ENCODE data around the gene EGFL6. TPM values are rescaled to one million over a fixed set of nuclear protein-coding genes. Genes with fewer than 3 reads are reported as not detected.

EGFL6 gene
- total RNA-seq, 1 experiment from 2014 or later = 0.96 TPM

GRCh38 chrX:13533726-13534125, 35.7 kb upstream of the EGFL6 start:
- Mint-ChIP-seq H3K4me3 (no peak overlapping the region), H3K9me3 (peaks cover 6% of the 10 kb centered on the region; the same call in 1 of the 2 replicates), H3K36me3 (no peaks in the 10 kb centered on the region), H3K27ac (no peak overlapping the region), H3K27me3 (ENCODE audit: low read depth) (no peaks in the 10 kb centered on the region; the same call in 1 of the 2 replicates), H3K4me1 (no peaks in the 10 kb centered on the region)
- ATAC-seq = no peak
- no peak for DNase-seq (ENCODE audit: low spot score)
- CTCF ChIA-PET = interaction anchor here (1.3 to 1.5 kb wide), 3 partner anchors 27 to 112 kb away, joined by 4 to 5 read pairs (median 4); no protein-coding TSS in a partner anchor
- TF ChIP-seq TCF7 (CRISPR knock-in tag; IDR thresholded peaks at IDR 0.05; ENCODE audit: low read depth) = no peak
- TF ChIP-seq ZNF671 (CRISPR knock-in tag; IDR thresholded peaks at IDR 0.05) = no peak
- no peak for TF ChIP-seq RORB (CRISPR knock-in tag; IDR thresholded peaks at IDR 0.05)
- no peak for TF ChIP-seq JUN (CRISPR knock-in tag; IDR thresholded peaks at IDR 0.05)
- POLR2A ChIA-PET = no interaction called here

GRCh38 chrX:13535376-13536165, 33.8 kb upstream of the EGFL6 start:
- CTCF ChIA-PET = interaction anchor here (1.2 kb wide), 1 partner anchor 29 kb away, joined by 3 read pairs; no protein-coding TSS in a partner anchor
- DNase-seq (ENCODE audit: low spot score) (no peak), ATAC-seq (no peak)
- POLR2A ChIA-PET = no interaction called here
- no peaks in the 10 kb centered on the region for H3K36me3 Mint-ChIP-seq
- H3K4me3 Mint-ChIP-seq = no peak overlapping the region
- no peaks in the 10 kb centered on the region; the same call in 1 of the 2 replicates for H3K27me3 Mint-ChIP-seq (ENCODE audit: low read depth)
- TF ChIP-seq ZNF416 (CRISPR knock-in tag; IDR thresholded peaks at IDR 0.05) = no peak
- no peak overlapping the region for H3K27ac Mint-ChIP-seq
- H3K9me3 Mint-ChIP-seq = peaks cover 6% of the 10 kb centered on the region; the same call in 1 of the 2 replicates
- H3K4me1 Mint-ChIP-seq = no peaks in the 10 kb centered on the region

- ChIA-PET POLR2A (no interaction called here), CTCF (interaction anchor here (1.2 kb wide), 1 partner anchor 30 kb away, joined by 3 read pairs; no protein-coding TSS in a partner anchor)
- DNase-seq (ENCODE audit: low spot score) = no peak
- no peaks in the 10 kb centered on the region for H3K36me3 Mint-ChIP-seq
- ATAC-seq = no peak
- TF ChIP-seq ZNF138 (CRISPR knock-in tag; conservative IDR thresholded peaks at IDR 0.05) (no peak), PRRX2 (CRISPR knock-in tag; IDR thresholded peaks at IDR 0.05) (no peak), FOXJ3 (CRISPR knock-in tag; IDR thresholded peaks at IDR 0.05; ENCODE audit: borderline replicate concordance) (no peak), PREB (CRISPR knock-in tag; IDR thresholded peaks at IDR 0.05; ENCODE audit: borderline replicate concordance) (no peak), ZNF671 (CRISPR knock-in tag; IDR thresholded peaks at IDR 0.05) (no peak), RELA (CRISPR knock-in tag; IDR thresholded peaks at IDR 0.05; ENCODE audit: borderline replicate concordance) (no peak), TP53 (CRISPR knock-in tag; IDR thresholded peaks at IDR 0.05) (no peak), NFYB (CRISPR knock-in tag; conservative IDR thresholded peaks at IDR 0.05; ENCODE audit: low read depth) (no peak)
- TF ChIP-seq, protein P1, sequence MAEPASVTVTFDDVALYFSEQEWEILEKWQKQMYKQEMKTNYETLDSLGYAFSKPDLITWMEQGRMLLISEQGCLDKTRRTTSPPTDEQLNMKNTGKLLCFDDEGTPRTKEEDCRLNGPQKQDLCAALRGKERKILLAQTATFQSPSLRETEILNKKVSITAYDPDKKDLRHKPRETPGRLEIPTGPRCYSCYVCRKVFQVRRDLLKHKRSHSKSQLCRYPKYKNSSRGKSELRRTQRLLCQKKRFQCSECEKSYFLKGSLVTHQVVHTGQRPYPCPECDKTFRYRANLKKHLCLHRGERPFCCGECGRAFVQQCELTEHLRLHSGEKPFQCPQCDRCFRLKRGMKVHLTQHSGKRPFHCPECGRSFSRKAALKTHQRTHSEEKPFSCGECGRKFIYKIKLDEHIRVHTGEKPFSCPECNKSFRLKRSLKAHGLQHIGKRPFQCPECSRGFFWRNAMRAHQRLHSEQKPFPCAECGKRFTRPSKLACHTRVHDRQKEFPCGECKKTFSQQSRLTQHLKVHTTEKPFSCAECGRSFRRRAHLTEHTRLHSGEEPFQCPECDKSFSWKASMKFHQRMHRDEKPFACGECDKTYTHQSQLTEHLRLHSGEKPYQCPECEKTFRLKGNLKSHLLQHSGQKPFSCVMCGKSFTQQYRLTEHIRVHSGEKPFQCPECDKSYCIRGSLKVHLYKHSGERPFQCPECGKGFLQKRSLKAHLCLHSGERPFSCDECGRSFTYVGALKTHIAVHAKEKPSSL (CRISPR knock-in tag; conservative IDR thresholded peaks at IDR 0.05) = no peak
- TF ChIP-seq, protein P2, sequence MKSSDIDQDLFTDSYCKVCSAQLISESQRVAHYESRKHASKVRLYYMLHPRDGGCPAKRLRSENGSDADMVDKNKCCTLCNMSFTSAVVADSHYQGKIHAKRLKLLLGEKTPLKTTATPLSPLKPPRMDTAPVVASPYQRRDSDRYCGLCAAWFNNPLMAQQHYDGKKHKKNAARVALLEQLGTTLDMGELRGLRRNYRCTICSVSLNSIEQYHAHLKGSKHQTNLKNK (CRISPR knock-in tag; IDR thresholded peaks at IDR 0.05) = no peak
- no peaks in the 10 kb centered on the region for H3K4me1 Mint-ChIP-seq
- H3K27me3 Mint-ChIP-seq (ENCODE audit: low read depth) = no peaks in the 10 kb centered on the region; the same call in 1 of the 2 replicates
- no peak overlapping the region for H3K4me3 Mint-ChIP-seq
- no peak overlapping the region for H3K27ac Mint-ChIP-seq
- H3K9me3 Mint-ChIP-seq = peaks cover 3% of the 10 kb centered on the region; the same call in 1 of the 2 replicates
These were observed 32.9 kb upstream of the EGFL6 start for GRCh38 chrX:13536551-13536950.

DNA sequence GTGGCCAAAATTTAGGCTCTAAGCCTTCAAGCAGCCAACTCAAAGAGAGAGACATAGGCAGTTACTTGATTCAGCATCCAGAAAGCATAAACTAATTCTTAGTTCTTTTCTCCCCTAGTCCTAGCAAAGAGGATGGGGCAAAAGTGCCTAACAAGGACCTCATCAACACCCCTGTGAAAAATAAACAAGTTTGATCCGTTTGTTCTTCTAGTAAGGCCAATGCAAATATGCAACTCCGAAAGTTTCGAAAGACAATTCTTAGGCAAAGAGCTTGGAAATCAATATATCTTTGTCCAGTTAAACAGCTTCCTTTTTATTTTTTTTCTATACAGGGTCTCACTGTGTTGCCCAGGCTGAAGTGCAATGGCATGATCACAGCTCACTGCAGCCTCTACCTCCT, 31.0 kb upstream of the EGFL6 start:
- no peak for DNase-seq (ENCODE audit: low spot score)
- ChIA-PET POLR2A (no interaction called here), CTCF (no interaction called here)
- H3K27me3 Mint-ChIP-seq (ENCODE audit: low read depth) = no peaks in the 10 kb centered on the region; the same call in 1 of the 2 replicates
- no peaks in the 10 kb centered on the region for H3K9me3 Mint-ChIP-seq
- H3K36me3 Mint-ChIP-seq = no peaks in the 10 kb centered on the region
- no peak for ATAC-seq
- H3K4me1 Mint-ChIP-seq = no peaks in the 10 kb centered on the region
- H3K4me3 Mint-ChIP-seq = no peak overlapping the region
- TF ChIP-seq MLX (CRISPR knock-in tag; IDR thresholded peaks at IDR 0.05) (no peak), USF2 (CRISPR knock-in tag; IDR thresholded peaks at IDR 0.05) (no peak), NFE2L1 (CRISPR knock-in tag; IDR thresholded peaks at IDR 0.05) (no peak), E2F5 (CRISPR knock-in tag; IDR thresholded peaks at IDR 0.05) (no peak), FOXP1 (CRISPR knock-in tag; IDR thresholded peaks at IDR 0.05; ENCODE audit: borderline replicate concordance) (no peak), ZNF232 (CRISPR knock-in tag; IDR thresholded peaks at IDR 0.05) (no peak)
- H3K27ac Mint-ChIP-seq = no peak overlapping the region
